Measurements from ENCODE around the gene TMEM250. TPM values are rescaled to one million over a fixed set of nuclear protein-coding genes. Genes with fewer than 3 reads are reported as not detected.

TMEM250 gene
- total RNA-seq, 4 donors from 2014 or later, result 34.7 to 75.0 (median 69.2) TPM

DNA sequence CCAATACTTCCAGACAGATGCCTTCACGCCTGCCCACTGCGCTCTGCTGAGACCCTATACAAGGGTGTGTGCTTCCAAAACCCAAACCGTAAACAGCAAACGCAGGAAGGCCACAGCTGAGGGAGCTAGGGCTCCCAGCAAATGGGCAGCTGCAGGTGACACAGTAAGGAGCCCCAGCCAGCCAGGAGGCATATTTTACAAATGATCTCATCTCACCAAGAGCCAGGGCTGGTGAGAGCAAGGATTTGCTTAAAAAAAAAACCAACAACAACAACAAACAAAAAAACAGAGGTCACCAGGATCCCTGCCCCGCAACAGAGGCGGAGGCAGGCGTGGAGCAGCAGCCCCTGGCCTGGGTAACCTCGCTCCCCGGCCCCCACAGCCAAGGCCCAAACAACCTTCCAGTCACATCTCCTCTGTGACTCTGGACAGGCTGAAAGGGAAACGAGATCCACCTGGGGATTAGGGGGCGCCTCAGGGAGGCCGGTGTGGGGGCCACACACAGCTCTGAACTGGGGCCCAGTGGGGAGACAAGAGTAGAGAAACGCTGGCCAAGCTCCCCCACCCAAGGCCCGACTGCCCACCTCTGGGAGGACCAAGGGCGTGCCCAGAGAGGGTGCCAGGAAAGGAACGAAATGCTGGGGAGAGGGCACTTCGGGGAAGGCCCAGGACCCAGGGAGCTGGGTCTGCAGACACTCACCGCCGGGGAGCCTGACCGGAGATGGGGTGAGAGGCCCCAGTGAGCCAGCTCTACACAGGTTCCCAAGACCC, 26.9 kb downstream of the TMEM250 start:
- TF ChIP-seq, protein P1, sequence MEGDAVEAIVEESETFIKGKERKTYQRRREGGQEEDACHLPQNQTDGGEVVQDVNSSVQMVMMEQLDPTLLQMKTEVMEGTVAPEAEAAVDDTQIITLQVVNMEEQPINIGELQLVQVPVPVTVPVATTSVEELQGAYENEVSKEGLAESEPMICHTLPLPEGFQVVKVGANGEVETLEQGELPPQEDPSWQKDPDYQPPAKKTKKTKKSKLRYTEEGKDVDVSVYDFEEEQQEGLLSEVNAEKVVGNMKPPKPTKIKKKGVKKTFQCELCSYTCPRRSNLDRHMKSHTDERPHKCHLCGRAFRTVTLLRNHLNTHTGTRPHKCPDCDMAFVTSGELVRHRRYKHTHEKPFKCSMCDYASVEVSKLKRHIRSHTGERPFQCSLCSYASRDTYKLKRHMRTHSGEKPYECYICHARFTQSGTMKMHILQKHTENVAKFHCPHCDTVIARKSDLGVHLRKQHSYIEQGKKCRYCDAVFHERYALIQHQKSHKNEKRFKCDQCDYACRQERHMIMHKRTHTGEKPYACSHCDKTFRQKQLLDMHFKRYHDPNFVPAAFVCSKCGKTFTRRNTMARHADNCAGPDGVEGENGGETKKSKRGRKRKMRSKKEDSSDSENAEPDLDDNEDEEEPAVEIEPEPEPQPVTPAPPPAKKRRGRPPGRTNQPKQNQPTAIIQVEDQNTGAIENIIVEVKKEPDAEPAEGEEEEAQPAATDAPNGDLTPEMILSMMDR (IDR thresholded peaks at IDR 0.05), result no peak
- TF ChIP-seq POLR2A (IDR thresholded peaks at IDR 0.05), result no peak
- peaks cover 0 to 79% (median 5%) of the 10 kb centered on the region in 4 donors for H3K4me1 ChIP-seq
- peaks cover 0 to 5% (median 0%) of the 10 kb centered on the region in 3 donors for H3K36me3 ChIP-seq
- no peaks in the 10 kb centered on the region for H3K27me3 ChIP-seq
- H3K4me3 ChIP-seq, result no peak overlapping the region
- DNase-seq, result no peak
- peak overlapping the region in 2 of 4 donors; percentile 15 to 95 for H3K27ac ChIP-seq
- no peaks in the 10 kb centered on the region for H3K9me3 ChIP-seq

DNA sequence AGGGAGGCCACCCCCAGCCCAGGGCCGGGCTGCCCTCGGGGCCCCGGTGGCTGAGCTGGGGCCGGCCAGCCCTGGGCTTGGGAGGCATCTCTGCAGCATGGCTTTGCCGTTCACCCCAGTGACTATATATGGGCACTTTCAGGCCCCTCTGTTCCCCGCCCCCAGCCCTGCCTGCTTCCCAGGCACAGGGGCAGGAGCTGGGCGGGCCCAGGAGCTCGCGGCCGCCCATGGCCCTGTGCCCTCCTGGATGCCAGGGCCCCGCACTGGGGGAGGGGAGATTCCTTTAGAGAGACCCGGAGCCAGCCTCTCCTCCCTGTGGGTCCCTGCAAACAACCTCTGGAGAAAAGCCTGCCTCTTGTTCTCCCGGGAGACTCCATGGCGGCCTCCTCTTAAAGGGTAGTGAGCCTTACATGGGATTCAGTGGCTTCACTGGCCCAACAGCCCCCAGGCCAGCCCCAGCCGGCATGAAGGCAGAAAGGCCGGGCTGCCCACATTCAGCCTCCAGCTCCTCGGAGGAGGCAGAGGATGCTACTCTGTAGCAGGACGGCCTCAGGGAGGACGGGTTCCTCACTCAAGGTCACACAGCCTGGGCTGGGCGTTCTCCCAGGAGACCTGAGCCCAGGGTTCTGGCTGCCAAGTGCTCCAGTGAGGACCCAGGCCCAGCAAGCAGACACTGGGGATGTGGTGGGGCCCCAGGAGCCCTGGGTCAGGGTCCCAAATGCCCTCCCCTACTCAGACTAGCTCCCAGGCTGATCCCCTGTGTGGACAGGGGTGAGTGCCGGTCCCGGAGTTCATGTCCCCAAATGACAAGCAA, 27.7 kb downstream of the TMEM250 start:
- TF ChIP-seq POLR2A (IDR thresholded peaks at IDR 0.05), result no peak
- Histone ChIP-seq H3K27ac (peak overlapping the region in 2 of 4 donors; percentile 15 to 95), H3K4me3 (no peak overlapping the region), H3K36me3 (peaks cover 0 to 5% (median 0%) of the 10 kb centered on the region in 3 donors), H3K27me3 (no peaks in the 10 kb centered on the region), H3K4me1 (peaks cover 0 to 79% (median 5%) of the 10 kb centered on the region in 4 donors), H3K9me3 (no peaks in the 10 kb centered on the region)
- no peak for DNase-seq

DNA sequence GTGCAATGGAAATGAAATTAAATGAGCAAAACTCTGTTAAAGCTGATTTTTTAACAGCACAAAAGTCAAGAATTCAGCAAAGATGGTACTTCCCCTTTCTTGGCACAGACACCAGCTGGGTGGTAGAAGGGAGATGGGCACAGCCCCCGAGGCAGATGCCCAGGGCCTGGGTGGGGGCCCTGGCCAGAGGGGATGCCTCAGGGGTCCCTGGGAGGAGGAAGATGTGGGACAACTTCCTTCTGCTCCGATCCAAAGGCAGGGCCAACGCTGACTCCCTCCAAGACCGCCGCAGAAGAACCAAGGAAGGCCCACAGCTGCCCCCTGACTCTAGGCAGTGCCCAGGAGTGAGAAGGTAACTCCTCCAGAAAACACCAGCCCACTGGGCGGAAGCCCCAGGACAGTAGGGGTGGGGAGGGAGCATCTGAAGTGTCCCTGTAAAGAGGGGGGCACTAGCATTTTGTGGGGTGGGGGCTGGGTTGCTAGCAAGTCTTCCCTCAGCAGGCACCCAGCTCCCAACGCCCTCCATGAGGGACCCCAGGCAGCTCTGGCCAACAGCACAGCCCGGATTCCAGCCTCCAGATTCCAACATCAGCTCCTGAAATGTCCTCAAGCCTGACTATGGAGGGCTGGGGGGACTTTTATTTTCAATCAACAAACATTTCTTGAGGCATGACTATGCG, 28.5 kb downstream of the TMEM250 start:
- DNase-seq, result no peak
- no peak for TF ChIP-seq POLR2A (IDR thresholded peaks at IDR 0.05)
- TF ChIP-seq, protein P1 (IDR thresholded peaks at IDR 0.05), result no peak
- H3K27ac ChIP-seq, result peak overlapping the region in 1 of 4 donors; percentile 95
- H3K4me1 ChIP-seq, result peaks cover 0 to 82% (median 5%) of the 10 kb centered on the region in 4 donors
- H3K27me3 ChIP-seq, result no peaks in the 10 kb centered on the region
- peaks cover 0 to 5% (median 0%) of the 10 kb centered on the region in 3 donors for H3K36me3 ChIP-seq
- no peaks in the 10 kb centered on the region for H3K9me3 ChIP-seq
- H3K4me3 ChIP-seq, result no peak overlapping the region

DNA sequence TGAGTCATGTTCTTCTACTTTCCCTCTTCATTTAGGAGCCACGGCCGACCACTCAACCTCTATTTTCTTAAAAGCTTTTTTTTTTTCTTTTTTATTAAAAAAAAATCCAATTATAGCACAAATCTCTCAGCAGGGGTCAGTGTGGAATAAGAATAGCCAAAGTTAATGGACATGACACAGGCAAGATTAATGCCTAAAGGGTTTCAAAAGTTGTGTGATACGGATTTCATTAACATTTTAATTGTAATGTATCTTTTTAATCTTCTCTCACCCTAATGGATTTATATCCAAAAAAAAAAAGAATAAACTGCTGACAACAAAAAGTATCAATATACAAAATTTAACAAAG, 29.0 kb downstream of the TMEM250 start:
- Histone ChIP-seq H3K27ac (peak overlapping the region in 1 of 4 donors; percentile 95), H3K36me3 (peaks cover 0 to 5% (median 0%) of the 10 kb centered on the region in 3 donors), H3K4me3 (no peak overlapping the region), H3K9me3 (no peaks in the 10 kb centered on the region), H3K4me1 (peaks cover 0 to 83% (median 5%) of the 10 kb centered on the region in 4 donors), H3K27me3 (no peaks in the 10 kb centered on the region)
- DNase-seq, result no peak
- TF ChIP-seq, protein P1 (IDR thresholded peaks at IDR 0.05), result peak in 4 of 6 experiments; percentile 27 to 46 (median 35)
- no peak for TF ChIP-seq POLR2A (IDR thresholded peaks at IDR 0.05)

DNA sequence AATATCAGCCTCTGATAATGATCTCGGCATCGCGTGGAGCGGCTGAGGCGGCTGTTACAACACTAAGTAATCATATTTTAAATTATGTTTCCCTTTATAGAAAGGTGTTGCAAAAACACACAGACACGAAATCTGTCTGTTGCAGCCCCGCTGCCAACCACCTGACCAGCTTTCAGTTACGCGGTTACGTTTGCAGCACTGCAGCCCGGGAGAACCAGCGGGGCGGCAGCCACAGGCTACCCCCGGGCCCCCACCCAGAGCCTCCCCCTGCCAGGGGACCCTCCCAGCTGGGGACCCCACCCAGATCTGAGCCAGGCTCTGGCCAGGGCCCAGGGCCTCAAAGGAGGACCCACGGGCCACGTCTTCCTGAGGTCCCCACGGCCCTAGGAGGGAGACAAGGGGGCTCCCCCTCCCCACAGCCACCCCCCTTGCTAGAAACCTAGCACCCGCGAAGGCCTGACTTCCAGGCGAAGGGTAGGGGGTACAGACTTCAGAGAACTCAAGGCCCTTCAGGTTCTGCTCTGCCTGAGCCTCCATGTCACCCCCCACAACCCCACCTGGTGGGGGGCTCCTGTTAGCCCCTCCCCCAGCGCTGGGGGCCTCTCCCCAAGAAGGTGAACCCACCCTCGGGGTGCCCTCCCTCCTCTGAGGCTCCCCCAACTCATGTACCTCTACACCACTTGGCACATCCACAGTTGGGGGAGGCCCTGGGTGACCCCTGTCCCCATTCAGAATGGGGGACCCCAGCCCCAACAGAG, 29.6 kb downstream of the TMEM250 start:
- Histone ChIP-seq H3K4me3 (no peak overlapping the region), H3K9me3 (no peaks in the 10 kb centered on the region), H3K36me3 (peaks cover 0 to 5% (median 0%) of the 10 kb centered on the region in 3 donors), H3K27ac (peak overlapping the region in 1 of 4 donors; percentile 58), H3K27me3 (no peaks in the 10 kb centered on the region), H3K4me1 (peaks cover 0 to 83% (median 5%) of the 10 kb centered on the region in 4 donors)
- TF ChIP-seq POLR2A (IDR thresholded peaks at IDR 0.05), result no peak
- TF ChIP-seq, protein P1 (IDR thresholded peaks at IDR 0.05), result no peak
- DNase-seq, result peak in 1 of 3 donors; percentile 42
